NCI-H2196 (cell line): Measurements from ENCODE around the gene SLC4A2.

ENCODE experiments used
- DNase-seq: peaks from one replicate; lab custom pipeline; 2025; ENCODE audit not compliant: unreplicated experiment; lab: John Stamatoyannopoulos, UW

SLC4A2 gene

DNA sequence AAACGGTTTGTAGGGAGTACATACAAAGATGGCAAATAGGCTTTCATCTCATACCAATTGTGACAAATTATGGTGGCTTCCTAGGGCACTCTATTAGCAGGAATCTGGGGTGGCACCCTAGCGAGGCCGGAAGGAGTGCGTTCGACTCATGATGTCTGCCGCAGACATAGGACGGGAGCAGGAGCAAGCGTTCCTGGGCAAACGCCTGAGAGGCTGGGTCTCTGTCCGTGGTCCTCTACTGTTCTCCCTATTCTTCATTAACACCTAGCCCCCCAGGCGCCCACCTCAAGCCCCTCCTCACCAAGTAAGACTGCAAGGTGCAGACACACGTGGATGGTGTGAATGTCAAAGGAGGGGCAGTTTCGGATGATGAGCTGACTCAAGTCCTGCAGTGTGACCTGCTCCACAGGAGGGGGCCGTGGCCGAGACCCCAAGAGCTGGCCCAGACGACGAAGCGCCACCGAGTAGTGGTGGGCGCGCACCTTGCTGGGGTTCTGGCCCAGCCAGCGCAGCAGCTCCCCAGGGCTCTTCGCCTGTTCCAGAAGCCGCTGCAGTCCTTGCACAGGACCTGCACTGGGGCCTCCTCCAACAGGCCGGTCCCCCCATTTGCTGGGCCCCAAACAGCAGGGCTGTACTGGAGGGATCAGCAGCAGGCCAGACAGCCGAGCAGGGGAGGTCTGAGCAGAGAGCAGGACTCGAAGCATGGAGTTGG, 20.0 kb downstream of the SLC4A2 start:
- no peak for DNase-seq

DNA sequence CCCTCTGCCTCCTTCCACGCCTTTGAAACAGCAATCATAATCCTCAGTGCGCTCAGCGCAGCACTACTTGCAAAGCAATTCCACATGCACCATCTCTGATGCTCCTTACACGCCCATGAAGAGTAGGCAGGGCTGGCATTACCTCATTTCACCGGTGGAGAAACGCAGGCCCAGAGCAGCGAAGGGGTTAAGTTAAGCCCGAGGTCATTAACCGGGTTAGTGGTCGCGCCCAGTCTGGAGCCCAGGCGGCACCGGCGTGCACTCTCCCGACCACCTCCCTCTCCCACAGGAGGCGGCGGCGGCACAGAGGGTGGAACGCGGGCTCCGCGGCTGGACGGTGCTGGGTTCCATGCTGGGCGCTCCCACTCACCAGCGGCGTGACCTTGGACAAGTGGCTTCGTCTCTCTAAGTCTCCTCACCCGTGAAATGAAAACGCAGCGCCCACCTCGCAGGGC, 20.7 kb downstream of the SLC4A2 start:
- no peak for DNase-seq

DNA sequence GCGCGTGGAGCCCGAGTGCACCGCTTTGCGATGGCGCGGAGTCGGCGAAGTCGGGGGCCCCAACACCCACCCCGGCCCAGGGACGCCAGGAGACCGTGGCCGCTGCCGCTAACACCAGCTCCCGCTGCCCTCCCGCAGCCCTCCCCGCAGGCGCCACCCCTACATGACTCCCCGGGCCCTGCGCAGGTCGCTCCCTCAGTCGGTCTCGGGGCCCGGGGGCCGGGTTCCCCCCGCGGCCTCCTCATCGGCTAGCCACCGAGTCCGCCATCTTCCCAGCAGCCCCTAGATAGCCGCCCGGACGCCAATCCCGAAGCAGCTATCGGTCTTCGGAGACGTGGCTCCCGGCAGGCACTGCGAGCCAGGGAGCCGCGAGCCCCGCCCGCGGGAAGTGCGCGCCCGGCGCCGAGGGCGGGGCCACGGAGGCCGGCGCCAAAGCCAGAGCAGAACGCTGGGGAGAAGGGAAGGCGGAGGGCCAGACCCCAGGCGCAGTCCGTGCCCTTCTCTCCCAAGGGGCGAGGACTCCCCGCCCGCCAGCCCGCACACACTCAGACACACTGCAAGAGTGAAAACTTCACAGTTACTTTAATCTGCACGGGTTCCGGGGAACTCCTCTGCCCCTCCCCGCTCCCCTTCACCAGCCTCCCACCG, 21.3 kb downstream of the SLC4A2 start, which contains the start of gene FASTK:
Gene FASTK (minus strand): TSS at position 288 of the 648 bp plus-strand sequence. CDS start 43 bp downstream, at position 245.
- peak; percentile 76 for DNase-seq

DNA sequence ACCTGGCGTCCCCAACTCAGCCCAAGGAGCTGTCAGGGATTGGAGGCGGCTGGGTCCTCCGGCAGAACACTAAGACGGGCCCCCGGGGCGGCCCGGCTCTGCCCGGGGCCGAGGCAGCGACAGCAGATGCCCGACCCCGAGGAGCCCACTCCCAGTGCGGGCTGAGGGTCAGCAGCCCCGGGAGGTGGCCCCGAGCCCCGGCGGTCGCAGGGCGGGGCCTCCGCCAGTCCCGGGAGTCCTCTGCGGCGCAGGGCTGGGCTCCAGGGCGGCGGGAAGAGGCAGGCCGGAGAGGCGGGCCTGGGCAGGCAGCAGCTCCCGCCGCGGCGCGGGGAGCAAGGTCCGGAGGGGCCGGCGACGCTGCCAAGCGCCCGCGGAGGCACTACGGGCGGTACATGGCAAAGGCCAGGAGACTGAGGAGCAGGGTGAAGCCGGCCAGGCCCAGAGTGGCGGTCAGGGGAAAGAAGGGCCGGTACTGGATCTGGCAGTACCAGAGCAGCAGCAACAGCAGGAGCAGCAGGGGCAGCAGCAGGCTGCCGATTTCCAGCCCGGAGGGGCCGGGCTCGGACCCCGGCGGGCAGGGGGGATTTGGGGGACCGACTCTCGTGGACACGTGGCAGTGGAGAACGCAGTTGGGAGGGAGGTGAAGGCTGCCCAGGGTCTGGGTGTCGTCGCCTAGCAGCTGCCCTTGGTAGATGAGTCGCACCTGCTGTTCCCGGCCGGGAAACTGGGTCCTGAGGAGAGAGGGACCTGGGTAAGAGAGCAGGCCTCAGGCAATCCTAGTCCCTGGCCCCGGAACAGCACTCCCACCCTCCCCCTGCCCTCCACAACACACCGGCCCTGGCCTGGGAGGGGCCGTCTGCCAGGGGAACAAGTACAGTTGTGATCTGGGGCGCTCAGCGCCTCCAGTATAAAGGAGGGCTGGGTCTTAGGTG, 22.0 kb downstream of the SLC4A2 start:
- no peak for DNase-seq

DNA sequence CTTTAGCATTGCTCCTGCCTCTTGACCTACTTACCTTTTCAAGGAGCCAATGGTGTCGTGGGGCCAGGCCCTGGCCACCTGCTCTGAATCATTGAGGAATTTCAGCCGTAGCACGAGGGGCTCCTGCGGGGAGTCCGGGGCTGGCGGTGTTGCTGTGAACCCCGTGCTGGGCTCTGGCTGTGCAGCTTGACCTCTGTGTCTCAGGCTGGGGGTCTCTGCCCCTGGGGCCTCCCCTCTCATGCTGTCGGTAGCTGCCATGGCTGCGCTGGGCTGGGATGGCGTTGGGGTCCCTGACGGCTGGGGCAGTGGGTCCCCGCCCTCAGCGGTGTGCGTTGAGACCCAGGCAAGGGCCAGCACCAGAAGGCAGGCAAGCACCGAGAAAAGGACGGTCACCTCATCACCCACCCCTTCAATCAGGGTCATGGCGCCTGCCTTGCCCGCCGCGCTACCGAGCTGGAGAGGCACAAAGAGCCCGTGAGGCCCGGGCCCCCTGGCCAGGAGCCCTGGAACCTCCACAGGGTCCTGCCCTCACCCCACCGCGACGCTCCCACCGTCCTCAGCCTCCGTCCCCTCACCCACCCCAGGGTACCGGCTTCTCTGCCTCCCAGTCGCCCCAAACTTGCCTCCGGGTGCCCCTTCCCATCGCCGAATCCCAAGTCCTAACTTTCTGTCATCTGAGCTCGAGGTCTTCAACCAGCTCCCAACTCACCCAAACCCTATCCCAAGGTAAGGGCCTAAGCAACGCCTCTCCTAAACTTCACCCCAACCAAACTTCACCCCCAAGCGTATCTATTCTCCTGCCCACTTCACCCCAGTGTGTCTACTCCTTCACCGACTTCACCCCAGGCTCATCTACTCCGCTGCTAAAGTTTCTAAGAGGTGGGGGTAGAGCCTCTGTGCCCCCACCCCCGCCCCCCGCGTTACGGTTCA, 23.0 kb downstream of the SLC4A2 start:
- DNase-seq: no peak

DNA sequence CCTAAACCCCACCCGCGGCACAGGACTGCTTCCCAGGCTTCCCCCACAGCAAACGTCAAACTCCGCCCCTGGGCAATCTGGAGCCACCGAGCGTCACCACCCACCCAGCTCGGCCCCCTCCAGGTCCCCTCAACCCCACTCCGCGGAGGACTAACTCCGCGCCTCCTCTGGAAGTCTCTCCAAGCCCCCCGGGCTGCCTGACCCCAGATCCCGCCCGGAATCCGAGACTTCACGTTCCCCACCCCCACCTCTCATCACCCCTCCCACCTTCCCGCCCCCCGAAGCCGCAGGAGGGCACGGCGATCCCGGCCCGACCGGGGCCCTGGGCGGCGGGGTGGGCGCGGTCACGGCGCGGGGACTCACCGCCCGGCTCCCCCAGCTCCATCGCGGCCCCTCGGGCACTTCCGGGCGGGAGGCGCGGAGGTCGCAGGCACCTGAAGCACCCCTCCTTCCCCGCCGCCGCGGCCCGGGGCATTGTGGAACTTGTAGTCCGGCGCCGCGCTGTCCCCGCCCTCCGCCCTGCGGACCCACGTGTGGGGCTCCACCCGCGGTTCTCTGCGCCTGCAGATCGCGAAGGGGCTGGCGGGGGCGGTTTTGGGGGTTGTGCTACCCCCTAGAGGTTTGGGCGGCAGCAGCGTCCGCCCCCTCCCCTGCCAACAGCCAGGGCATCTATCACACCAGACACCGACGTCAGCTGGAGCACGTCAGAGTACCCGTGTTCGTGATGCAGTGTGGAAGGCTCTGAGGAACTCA, 23.9 kb downstream of the SLC4A2 start, which contains the start of gene TMUB1:
Gene TMUB1 (minus strand): TSS at position 423 of the 753 bp plus-strand sequence. CDS start 930 bp downstream, outside the sequence.
- DNase-seq: peak; percentile 38

DNA sequence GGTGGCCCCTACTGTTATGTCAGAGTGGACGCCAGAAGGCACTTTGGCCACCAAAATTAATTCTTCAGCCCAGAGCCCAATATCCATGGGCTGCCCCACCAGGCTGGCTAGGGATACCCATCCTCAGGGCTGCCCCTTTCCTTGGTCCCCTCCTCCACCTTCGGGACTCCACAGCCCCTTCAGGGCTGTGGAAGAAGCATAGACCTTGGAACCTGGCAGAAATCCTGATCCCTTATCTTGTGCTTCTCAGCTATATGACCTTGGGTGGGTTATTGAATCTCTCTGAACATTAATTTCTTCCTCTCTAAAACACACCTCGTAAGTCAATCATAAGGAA, 24.4 kb downstream of the SLC4A2 start:
- DNase-seq: no peak

DNA sequence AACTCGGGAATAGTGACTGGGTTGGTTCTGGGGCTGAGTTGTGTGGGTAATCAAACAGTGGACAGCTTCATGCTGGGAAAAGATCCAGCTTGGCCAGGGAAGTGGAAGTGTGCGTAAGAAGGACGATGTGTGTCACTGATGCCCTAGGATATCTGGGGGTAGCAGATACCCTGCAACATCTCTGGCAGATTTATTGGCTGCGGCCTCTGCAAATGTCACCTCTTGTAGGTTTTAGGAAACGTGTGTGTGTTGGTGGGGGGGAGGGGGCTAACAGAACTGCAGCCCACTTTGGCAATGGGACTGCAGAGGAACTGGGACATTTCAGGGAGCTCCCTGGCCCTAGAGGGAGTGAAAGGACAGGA, 25.9 kb downstream of the SLC4A2 start:
- no peak for DNase-seq

DNA sequence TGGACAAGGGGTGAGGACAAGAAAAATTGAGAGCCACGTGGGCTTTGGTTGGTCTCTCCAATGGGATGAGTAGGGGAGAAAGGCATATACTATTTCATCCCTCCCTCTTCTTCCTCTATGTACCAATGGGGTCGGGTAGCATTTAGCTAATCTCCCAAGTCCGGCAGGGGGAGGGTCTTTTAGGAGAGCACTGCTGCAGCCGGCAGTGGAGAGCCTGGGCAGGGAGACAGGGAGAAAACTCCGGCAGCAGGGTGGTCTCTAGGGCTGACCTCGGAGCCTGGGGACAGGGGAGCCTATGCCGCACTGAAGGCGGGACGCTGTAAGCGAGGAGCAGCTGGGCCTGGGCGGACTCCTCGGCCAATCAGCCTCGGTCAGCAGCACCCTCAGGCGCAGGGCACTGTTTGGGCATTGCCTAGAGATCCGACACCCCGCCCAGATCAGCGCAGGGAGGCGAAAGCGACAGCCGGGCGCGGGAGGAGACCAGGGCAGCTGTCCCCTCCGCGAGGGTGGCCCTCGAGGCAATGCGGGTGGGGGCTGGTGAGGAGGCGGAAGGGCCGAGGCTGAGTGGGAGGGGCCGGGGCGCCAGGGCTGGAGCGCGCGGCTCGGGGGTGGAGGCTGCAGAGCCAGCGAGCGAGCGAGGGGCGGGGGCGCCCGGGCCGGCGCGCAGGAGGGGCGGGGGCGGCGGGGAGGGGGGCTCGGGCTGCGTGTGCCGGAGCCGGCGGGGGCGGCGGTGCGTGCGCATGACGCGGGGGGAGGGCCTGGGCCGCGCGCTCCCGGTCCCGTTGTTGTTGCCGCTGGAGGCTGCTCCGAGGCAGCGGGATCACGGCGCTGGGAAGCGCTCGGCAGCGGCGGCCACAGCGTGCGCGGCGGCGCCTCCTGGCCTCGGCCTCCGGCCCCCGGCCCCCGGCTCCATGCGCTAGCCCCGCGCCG, 26.6 kb downstream of the SLC4A2 start, which contains the start of gene AGAP3:
Gene AGAP3 (plus strand): TSS at position 785 of the 930 bp plus-strand sequence. CDS start 267 bp downstream, outside the sequence.
- DNase-seq: peak; percentile 75

DNA sequence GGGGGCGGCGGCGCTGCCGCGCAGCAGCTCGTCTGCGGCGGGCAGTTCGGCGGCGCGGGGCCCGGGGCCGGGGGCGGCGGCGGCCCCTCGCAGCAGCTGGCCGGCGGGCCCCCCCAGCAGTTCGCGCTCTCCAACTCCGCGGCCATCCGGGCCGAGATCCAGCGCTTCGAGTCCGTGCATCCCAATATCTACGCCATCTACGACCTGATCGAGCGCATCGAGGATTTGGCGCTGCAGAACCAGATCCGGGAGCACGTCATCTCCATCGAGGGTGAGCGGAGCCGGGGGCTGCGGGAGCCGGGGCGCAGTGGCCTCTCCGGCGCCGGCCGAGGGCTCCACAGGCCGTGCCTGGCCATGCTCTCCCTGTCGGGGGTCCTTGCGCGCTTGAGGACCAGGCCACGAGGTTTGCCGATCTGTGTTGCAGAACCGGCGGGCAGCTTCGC, 27.4 kb downstream of the SLC4A2 start:
- DNase-seq: no peak

DNA sequence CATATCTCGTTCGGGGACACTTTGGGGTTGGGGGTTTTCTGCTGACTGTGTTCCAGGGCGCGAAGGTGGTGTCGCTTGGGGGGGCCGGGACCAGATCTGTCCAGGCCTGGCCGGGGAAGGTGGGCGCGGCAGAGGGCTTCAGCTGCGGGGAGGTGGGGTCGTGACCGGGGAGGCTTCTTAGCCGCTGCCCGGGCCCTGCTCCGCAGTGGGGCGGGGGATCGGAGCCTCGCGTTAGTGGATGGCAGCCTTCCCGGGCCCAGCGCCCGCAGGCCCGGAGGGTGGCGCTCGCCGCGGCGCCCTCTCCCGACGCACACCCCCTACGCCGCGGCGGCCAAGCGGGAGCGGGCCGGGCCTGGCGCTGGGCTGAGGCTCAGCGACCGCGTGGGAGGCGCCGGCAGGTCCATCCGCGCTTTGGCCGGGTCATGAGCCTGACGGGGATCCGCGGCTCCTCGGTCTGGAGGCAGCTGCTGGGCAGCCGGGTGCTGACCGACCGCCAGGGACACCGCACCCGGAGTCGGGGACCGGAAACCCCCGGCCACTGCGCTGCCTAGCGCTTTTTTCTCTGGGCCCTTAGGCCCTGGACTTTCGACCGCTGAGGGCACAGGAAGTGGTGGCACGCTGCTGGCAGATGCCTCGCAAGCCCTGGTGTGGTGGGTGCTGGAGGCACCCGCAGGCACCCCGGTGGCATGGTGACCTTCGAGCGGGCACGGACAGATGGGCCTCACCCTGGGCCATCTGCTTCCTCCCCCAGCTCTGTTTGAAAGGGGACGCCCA, 28.0 kb downstream of the SLC4A2 start:
- no peak for DNase-seq

DNA sequence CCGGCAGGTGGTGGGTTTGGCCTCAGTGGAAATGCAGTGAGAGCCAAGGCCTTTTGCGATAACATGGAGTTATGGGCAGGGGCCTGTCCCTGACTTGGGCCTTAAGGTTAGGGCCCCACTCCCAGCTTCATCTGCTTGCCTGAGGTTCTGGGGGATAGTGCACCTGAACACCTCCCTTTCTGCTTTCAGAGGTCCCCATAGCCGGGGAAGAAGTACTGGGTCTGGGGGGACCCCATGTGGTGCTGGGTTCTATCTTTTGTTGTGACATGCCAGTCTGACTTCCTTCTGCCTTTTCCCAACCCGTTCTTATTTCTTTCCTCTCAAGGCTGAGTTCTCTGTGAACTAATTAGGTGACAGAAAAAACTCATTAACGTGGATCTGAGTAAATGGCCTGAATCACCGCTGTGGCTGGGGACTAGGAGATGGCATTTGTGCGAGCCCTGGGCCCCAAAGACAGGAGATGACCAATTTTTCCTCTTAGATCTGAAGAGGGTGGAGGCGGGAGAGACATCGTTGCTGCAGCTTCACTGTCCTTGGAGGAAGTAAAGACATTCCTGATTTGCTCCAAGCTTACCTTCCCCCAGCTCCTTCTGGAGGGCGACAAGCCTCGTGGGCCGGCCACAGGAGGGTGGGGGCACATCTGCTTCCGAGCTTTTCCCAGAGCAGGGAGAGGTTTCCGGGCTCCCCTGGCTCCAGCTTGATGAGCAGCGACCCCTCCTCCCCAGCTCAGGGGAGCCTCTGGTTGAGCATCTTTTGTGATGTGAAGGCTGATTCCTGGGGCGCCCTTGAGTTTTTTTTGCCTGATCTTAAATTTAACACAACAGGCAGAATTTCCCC, 28.8 kb downstream of the SLC4A2 start:
- DNase-seq: no peak

DNA sequence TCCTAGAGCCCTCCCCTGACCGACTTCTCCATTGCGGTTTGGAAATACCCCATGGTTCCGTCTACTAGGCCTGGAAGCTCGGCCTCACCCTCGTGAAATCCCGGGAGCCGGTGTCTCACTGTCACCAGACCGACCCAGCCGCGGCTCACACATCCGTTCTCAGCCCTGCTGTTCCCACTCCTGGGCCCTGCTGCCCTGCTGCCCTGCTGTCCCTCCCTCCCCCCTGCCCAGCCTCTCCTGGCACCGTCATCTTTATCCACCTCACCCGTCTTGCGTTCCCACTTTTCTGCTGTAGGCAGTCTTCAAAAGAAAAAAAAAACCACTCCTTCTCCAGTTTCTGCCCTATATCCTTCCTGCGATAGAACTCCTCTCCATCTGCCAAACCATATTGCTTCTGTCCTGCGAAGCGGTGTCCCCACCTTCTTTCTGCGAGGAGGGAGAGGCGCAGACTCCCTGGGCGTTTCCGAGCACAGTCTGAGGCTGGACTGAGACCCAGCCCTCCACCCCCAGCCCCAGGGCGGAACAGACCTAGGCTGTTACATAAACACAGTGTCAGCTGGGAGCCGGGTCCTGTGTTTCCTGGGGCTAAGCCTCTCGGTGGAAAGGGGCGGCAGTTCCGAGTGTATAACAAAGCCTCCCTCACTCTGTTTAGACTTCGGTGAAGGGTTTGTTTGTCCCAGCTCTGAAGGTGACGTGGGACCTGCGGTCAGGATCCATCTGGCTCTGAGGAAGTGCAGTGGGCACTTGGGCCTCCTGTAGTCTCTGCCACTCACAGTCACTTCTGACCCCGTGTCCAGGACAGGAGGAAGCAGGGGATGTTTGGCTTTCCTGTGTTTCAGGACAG, 29.7 kb downstream of the SLC4A2 start:
- no peak for DNase-seq

DNA sequence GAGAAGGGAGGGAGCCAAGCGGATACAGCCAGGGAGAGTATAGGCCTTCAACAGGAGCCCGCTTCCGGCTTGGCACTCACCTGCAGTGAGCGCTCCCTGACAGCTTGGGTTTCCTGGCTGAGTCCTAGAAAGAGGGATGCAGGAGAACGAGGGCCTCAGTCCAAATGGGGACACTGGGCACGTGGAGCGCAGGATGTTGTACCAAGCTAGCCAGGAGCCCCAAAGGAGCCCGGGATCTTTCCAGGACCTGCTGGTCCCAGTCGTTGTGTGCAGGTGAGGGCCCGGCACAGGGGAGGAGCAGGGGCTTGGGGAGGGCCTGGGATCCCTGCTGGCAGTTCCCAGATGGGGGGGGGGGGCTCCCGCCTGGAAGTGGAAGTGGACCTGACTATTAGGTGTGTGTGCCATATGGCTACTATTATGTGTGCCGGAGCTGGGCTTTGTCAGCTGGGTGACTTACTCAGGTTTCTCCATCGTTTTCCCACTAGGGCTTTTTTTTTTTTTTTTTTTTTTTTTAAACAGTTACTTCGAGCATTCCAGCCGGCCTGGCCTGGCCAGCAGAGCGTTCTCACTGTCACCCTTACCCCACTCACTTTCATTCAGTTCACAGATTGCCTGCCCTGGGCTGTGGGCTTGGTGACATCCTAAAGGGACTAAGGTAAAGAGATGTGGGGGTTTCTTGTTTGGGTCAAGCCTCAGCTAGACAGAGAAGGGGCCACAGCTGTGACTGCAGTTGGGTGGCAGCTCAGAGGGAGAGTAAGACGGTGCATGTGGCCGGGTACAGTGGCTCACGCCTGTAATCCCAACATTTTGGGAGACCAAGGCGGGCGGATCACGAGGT, 30.7 kb downstream of the SLC4A2 start:
- no peak for DNase-seq

DNA sequence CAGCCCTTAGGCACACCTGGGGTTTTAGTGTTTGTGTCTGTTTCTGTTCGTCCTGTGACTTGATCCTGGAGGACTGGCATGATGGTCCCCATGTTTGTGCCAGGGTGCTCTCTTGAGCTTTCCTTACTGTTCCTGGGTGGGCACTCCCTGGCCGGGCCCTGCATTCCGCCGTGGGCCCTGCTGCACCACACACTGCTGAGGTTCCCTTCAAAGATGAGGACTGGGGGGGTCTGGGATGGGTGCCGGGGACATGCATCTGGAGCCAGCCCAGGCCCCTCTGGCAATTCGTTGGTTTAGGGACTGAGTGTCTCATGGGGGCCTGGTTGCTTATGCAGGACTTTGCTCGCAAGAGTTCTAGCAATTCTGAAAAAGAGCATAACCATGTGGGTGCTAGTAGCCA, 31.6 kb downstream of the SLC4A2 start:
- DNase-seq: no peak
